Stomach smooth muscle (tissue), 2 donors: Measurements from ENCODE around the gene GOLGA6L10.
"Not testable (repeated sequence)": the region's sequence is repeated elsewhere in the genome, so short reads cannot be mapped to it uniquely, and the experiment has no call there.

Experiments
- H3K27ac ChIP-seq: one replicate; pipeline ENCODE4 v1.7.0; 2013; ENCODE audit warnings: mild to moderate bottlenecking, low read length, inconsistent platforms
- H3K27me3 ChIP-seq, 2 donors: one replicate each; pipeline ENCODE4 v1.7.0; 2013; ENCODE audit warnings: low read length in 2 of 2; ENCODE audit not compliant: insufficient read depth in 2 of 2, control insufficient read depth in 1 of 2
- H3K36me3 ChIP-seq, 2 donors: one replicate each; pipeline ENCODE4 v1.7.0; 2013; ENCODE audit warnings: low read length in 2 of 2; ENCODE audit not compliant: control insufficient read depth in 2 of 2, insufficient read depth in 2 of 2
- H3K4me1 ChIP-seq: one replicate; pipeline ENCODE4 v1.7.0; 2013; ENCODE audit warnings: low read length; ENCODE audit not compliant: control insufficient read depth, insufficient read depth
- H3K4me3 ChIP-seq, 2 donors: one replicate each; pipeline ENCODE4 v1.7.0; 2013; ENCODE audit warnings: low read length in 2 of 2
- H3K9ac ChIP-seq, 2 donors: one replicate each; pipeline ENCODE4 v1.7.0; 2013; ENCODE audit warnings: low read length in 2 of 2, mild to moderate bottlenecking in 1 of 2
- H3K9me3 ChIP-seq, 2 donors: one replicate each; pipeline ENCODE4 v1.7.0; 2013; ENCODE audit warnings: low read length in 2 of 2; ENCODE audit not compliant: control insufficient read depth in 2 of 2
- donor health status: healthy.
- donor health status: Pancreatic carcinoma.

The GOLGA6L10 gene

DNA sequence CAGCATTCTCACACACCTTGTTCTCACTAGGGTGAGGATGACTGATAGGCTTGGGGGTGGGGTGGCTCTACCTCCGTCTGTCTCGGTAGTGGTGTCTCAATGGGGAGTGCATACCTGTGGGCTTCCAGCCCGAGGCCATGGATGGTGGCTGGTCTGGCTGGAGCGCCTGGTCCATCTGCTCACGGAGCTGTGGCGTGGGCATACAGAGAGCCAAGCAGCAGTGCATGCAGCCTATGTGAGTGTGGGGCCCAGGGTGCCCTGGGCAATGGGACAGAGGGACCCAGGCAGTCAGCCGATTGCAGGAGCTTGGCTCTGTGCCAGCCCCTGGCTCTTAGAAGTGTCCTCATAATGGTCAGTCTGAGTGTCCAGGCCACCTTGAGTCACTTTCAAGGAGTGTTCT, 31.8 kb downstream of the GOLGA6L10 start:
- H3K36me3 ChIP-seq, H3K27me3 ChIP-seq, H3K27ac ChIP-seq, H3K9me3 ChIP-seq, H3K4me1 ChIP-seq, H3K4me3 ChIP-seq, H3K9ac ChIP-seq: not testable (repeated sequence)

DNA sequence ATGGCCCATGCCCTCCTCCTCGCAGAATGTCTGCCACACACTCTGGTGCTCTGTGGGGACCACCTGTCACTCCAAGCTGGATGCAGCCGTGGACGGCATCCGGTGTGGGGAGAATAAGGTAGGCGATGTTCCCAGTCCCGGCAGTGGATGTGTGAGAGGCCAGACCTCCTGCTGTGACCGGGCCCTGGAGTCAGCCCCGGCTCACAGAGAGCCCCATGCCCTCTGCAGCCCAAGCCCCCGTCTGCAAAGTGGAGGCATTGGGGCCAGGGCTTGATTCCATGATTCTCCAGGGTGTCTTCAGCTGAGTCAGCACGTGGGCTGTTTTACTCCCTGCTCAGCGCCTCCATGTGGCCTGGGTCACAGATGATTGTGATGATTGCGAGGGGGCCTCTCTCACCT, 32.2 kb downstream of the GOLGA6L10 start:
- Histone ChIP-seq H3K27ac (no peak overlapping the region), H3K27me3 (no peaks in the 10 kb centered on the region), H3K36me3 (no peaks in the 10 kb centered on the region), H3K9ac (no peak overlapping the region), H3K9me3 (no peaks in the 10 kb centered on the region), H3K4me3 (no peak overlapping the region), H3K4me1 (no peaks in the 10 kb centered on the region)

DNA sequence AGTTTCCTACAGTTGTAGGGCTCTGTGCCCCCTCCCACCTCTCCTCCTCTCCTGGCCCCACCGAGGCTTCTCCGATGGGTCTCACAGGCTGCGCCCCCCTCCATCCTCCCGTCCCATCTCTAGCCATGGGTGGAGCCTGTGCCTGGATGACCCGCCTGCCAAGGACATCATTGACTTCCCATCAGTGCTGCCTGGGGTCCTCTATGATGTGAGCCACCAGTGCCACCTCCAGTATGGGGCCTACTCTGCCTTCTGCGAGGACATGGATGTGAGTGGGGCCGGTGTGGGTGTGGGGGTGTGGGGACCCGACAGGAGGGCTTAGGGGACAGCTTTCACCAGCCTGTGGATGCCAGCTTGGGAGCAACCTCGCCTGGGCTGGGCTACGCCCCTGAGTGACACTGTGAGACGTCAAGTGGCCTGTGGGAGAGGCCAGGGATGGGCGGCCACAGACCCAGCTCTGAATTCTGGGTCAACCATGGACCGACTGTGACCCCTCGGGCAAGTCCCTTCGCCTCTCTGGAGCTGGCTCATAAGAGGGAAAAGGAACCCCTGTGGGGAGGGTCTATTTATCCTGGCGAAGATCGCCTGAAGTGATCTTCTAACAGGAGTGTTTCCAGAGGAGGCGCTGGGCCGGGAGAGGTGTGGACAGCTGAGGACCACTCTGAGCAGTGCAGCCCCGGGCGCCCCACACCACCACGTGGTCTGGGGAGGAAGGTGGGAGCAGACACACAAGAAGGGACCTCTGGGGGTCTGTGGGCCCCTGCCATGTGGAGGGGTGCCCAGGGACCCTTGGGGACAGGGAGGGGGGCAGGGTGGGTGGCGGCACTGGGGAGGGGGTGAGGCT, 32.8 kb downstream of the GOLGA6L10 start:
- H3K9ac ChIP-seq, H3K4me1 ChIP-seq, H3K36me3 ChIP-seq, H3K27me3 ChIP-seq, H3K4me3 ChIP-seq, H3K9me3 ChIP-seq, H3K27ac ChIP-seq: not testable (repeated sequence)

DNA sequence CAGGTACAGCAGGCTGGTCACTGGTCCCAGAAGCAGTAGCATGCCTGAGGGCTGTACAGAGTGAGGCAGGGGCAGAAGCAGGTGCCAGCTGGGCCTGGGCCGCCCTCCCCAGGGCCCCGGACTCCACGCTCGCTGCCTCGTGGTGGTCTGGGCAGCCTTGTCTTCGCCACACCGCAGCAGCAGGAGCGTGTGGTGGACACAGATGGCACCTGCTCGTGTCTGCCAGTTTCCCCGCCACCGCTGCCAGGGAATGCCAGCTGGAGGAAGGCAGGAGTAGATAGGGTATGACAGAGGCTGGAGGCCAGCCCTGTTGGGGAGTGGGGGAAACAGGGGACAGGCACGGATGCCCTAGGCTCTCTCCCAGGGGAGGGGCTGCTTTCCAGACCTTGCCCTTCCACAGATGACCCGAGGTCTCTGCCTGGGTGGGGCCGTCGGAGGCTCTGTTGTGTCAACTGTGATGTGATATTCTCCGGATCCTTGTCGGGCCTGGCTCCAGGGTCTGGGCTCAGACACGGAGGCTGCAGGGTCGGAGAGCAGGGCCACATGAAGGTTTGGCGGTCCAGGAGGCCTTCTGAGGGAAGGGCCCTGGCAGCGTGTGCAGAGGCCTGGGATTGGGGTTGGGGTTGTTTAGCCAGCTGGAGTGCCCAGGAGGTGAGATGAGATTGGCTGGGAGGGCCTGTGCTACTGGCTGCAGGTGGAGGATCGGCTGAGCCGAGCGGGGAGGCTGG, 33.6 kb downstream of the GOLGA6L10 start:
- Histone ChIP-seq H3K36me3 (no peaks in the 10 kb centered on the region), H3K4me1 (no peaks in the 10 kb centered on the region), H3K4me3 (no peak overlapping the region), H3K9ac (no peak overlapping the region), H3K9me3 (no peaks in the 10 kb centered on the region), H3K27me3 (no peaks in the 10 kb centered on the region), H3K27ac (no peak overlapping the region)

DNA sequence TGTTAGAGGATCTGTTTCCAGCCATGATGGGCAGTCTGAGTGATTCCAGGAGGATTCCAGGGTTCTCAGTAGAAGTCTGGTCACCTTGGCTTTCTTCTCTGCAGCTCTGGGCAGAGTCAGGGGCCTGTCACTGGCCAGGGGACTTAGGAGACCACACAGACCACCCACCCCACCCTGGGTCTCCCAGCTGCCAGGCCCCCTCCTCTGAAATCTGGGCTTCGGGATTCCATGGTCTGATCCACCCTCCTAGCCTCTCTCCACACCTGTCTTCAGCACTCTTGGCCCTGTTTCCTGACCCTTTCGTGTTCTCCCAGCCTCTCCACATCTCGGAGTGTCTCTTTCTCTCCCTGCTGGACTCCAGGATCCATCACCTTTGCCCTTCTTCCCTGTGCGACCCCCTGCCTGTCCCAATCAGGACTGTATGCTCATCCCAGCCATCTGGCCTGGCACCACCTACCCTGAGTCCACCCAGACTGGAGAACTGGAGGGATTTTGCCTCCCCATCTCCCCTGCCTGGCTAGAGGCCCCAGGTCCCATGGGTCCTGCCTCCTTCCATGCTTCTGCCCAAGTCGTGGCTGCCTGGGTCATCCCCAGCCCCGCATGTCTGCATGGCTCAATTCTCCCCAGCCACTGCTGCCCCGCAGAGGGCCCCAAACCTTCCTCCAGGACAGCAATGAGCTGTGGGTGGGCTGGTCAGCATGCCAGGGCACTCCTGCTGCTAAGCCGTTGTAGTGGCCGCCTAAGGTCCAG, 34.3 kb downstream of the GOLGA6L10 start:
- no peak overlapping the region for H3K9ac ChIP-seq
- no peaks in the 10 kb centered on the region for H3K4me1 ChIP-seq
- no peaks in the 10 kb centered on the region for H3K36me3 ChIP-seq
- no peak overlapping the region for H3K4me3 ChIP-seq
- no peaks in the 10 kb centered on the region for H3K27me3 ChIP-seq
- no peaks in the 10 kb centered on the region for H3K9me3 ChIP-seq
- H3K27ac ChIP-seq: no peak overlapping the region

DNA sequence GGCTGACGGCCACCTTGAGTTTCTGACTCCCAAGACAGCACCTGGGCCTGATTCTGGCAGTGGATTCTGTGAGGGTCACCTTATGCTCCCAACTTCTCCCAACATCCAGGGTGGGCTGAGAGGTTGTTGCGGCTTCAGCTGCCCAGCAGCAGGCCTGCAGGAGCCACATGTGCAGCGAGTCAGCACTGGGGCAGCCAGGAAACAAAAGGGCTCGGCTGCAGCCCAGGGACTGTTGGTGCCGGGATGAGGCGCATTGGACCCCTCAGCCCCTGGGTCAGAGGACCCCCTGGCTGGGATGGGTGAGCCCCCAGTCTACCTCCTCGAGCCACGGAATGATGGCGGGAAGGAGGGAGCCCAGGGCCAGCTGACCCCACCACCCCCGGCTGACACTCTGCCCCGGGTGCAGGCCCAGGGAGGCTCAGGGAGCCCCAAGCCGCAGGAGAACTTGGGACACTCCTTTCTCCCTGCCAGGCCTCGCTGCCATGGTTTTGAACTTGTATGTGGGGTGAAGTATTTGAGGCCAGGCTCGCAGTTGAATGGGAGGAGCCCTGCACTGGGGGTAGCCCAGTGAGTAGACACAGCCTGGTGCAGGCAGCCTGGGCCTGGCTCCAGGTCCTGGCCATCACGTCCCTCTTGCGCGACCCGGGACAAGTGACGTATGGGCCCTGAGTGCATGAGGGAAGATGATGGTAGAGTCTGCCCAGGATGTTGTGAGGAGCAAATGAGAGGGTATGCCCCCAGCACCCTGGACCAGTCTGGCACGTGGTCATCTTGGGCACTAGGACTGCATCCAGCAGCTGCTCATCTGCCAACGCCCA, 35.1 kb downstream of the GOLGA6L10 start:
- not testable (repeated sequence) for H3K27me3 ChIP-seq, H3K4me1 ChIP-seq, H3K27ac ChIP-seq, H3K36me3 ChIP-seq, H3K9ac ChIP-seq, H3K9me3 ChIP-seq, H3K4me3 ChIP-seq

DNA sequence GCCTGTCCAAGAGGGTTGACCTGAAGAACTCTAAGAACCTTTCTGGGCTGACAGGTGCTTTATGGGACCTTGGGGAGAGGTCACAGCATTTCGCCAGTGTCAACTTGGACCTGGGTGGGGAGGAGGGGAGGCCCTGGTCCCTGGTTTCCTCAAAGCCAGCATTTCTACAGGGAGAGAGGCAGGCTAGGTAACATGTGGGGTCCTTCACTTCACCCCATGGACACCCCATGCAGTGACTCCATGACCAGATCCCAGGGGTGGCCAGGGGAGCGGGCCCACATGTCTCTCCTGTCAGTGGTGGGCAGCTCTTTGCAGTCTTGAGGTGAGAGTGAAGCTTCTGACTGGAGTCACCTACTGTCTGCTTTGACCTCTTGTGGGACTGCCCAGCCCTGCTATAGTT, 35.8 kb downstream of the GOLGA6L10 start:
- Histone ChIP-seq H3K27ac (no peak overlapping the region), H3K9me3 (no peaks in the 10 kb centered on the region), H3K9ac (no peak overlapping the region), H3K27me3 (no peaks in the 10 kb centered on the region), H3K36me3 (no peaks in the 10 kb centered on the region), H3K4me3 (no peak overlapping the region), H3K4me1 (no peaks in the 10 kb centered on the region)

DNA sequence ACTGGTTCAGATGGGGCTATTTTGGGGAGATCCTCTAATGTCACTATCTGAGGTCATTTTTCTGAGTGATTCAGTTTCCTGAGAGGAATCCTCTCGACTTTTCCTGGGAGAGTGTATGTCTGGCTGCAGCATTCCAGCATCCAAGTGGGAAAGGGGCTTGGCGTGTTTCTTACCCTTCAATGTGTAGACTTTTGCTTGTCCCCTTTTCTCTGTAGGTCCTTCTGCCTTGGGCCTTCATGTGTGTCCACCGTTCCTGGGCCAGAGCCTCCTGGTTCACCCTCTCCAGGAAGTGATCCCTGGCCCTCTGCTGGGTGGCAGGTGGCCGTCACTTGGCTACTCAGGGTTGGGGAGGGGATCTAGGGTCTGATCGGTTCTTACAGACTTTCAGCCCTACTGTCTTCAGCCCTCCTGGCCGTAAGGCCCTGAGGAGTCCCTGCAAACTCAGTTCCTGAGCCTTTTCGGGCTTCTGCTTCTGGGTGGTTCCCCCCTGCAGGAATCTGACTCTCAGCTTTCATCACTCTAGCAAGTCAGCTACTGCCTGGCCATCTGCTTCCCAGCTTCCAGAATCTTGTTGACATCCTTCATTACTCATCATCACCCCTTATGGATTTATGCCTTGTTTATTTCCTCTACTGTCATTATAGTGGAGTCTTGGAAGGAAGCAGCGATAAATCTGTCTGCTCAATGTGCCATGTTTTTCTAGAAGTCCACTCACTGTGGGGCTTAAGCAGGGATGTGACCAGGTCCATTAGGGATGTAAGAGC, 36.5 kb downstream of the GOLGA6L10 start:
- no peaks in the 10 kb centered on the region for H3K36me3 ChIP-seq
- no peaks in the 10 kb centered on the region for H3K4me1 ChIP-seq
- H3K9ac ChIP-seq: no peak overlapping the region
- H3K4me3 ChIP-seq: no peak overlapping the region
- no peaks in the 10 kb centered on the region for H3K27me3 ChIP-seq
- H3K9me3 ChIP-seq: no peaks in the 10 kb centered on the region
- no peak overlapping the region for H3K27ac ChIP-seq

DNA sequence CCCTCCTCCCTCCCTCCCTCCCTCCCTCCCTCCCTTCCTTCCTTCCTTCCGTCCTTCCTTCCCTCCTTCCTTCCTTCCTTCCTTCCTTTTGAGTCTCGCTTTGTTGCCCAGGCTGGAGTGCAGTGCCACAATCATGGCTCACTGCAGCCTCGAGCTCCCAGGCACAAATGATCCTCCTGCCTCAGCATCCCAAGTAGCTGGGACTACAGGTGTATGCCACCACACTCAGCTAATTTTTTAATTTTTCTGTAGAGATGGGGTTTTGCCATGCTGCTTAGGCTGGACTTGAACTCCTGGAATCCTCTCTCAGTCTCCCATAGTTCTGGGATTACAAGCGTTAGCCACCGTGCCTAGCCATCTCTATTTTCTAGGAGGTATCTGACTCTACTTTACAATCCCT, 38.0 kb downstream of the GOLGA6L10 start:
- H3K4me1 ChIP-seq, H3K27me3 ChIP-seq, H3K27ac ChIP-seq, H3K4me3 ChIP-seq, H3K9ac ChIP-seq, H3K9me3 ChIP-seq, H3K36me3 ChIP-seq: not testable (repeated sequence)

DNA sequence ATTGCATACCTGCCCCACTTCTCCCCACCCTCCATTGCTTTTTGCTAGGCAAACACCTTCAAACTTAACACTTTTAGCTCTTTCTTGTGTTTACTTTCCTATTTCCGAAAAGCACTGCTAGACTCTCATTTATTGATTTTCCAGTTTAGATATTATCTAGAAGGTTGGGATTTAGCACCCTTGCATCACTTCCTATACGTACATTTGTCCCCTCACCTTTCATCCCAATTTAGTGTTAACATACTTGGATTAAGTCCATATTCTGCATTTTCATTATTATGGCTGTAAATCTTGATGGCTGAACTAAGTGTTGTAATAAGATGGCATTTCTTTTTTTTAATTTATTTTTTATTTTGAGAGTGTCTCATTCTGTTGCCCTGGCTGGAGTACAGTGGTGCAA, 39.5 kb downstream of the GOLGA6L10 start:
- no peak overlapping the region for H3K4me3 ChIP-seq
- no peaks in the 10 kb centered on the region for H3K27me3 ChIP-seq
- H3K9me3 ChIP-seq: no peaks in the 10 kb centered on the region
- no peaks in the 10 kb centered on the region for H3K36me3 ChIP-seq
- H3K27ac ChIP-seq: no peak overlapping the region
- H3K4me1 ChIP-seq: no peaks in the 10 kb centered on the region
- H3K9ac ChIP-seq: no peak overlapping the region
